T-helper 9 cell (primary cell): ENCODE measurements around the gene CDKN2AIPNL.
A peak's percentile ranks its signal among the peaks of the same experiment; 100 is the strongest.
"Not testable (repeated sequence)": the region's sequence is repeated elsewhere in the genome, so short reads cannot be mapped to it uniquely, and the experiment has no call there.

Experiments used
- DNase-seq: peaks from one replicate; pipeline ENCODE4 v3.0.0-alpha.2; 2020

Gene CDKN2AIPNL

DNA sequence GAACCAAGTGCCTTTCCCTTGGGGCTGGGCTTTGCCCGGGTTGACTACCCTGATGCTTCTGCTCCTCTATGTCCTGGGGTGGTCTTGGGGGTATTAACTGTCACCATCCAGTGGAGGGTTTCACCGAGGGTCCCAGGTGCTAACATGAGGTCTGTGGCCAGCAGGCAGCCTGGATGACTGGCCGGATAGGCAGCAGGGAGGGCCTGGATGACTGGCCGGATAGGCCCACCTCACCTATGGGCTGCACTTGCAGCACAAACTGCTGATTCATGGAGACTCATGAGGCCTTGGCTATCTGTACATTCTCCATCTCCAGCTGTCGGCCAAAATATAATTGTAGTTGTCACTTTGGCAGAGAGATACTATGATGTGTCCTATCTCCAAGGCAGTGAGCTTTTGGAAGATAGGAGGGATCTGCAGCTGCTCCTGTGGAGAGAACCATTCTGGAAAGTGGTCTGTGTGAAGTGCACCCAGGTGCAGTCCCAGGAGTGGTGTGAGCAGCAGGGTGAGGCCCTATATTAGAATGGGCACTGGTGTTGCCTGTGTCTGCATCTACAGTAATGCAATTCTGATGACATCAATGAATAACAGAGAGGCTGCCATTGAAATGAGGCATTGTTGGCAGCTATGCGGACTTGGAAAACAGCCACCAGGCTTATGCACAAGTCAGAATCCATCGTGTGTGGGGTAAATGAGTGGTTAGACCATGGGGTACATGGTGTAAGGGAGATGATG is 26.3 kb upstream of the CDKN2AIPNL start:
- DNase-seq, result no peak

DNA sequence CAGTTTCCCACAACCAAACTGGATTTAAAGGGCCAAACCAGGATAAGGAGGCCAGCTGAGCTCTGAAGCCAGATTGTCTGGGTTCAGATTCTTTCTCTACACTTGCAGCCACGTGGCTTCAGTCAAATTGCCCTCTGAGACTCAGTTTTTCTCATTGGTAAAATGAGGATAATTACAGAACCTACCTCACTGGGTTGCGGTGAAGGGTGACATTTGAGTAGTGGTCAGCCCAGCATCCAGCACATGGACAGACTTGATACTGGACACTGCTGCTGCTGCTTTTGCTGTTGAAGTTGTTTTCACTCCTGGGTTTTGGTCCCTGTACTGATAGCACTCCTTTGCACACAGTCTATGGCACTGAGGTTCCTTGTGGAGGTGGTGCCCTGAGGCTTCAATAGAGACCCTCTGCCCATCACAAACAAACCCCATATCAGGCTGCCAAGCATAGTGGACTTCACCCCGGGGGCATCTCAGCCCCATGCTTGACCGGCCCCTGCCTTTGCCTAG is 25.7 kb upstream of the CDKN2AIPNL start:
- no peak for DNase-seq

DNA sequence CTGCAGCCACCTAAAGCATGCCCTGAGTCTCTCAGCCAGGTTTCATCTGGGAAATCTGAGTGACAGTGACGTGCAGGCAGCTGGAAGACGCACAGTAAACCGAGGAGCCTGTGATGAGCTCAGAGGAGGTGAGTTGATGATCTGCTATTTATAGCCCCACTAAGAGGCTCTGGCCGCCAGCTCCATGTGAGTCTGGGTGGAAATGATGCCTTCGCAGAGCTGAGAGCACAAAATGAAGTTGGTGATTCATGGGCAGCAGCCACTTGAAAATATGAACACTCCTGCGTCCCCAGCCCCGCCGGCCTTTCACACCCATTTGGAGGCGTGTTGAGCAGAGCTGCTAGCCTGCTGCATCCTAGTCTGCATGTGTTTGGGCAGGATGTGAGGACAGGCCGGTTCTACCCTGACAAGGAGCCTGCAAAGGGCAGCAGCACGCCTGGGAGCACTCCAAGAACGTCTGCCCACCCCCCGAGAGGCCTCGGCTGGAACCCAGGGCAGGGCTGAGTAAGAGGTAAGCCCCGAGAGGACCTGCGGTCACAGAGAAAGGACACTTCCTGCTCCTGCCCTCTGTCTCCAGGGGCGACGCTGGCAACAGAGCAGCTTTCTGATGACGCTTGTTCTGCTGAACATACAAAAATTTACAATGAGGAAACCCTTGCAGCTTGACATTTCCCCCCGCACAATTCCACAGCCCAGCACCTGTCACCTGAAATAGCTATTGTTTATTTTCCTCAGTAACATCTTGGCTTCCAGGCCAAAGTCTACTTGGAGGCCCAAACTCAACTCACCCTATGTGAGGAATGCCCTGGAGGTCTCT is 25.1 kb upstream of the CDKN2AIPNL start:
- DNase-seq, result peak; percentile 25

DNA sequence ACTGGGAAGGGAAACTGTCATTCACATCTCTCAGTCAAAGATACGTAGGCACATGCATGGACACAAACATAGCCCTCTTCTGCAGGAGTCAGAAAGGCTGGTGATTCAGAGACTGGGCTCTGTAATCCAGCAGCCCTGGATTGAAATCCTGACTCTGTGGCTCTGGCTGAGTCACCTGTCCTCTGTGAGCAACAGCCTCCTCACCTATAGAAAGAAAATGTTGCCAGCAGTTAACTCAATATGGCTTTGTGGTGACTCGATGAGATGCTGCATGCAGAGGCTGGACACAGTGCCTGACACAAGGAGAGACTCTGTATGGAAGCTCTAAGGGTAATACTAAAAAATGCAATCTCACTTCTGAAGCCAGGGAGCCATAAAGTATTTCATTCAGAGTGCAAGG is 23.9 kb upstream of the CDKN2AIPNL start:
- no peak for DNase-seq

DNA sequence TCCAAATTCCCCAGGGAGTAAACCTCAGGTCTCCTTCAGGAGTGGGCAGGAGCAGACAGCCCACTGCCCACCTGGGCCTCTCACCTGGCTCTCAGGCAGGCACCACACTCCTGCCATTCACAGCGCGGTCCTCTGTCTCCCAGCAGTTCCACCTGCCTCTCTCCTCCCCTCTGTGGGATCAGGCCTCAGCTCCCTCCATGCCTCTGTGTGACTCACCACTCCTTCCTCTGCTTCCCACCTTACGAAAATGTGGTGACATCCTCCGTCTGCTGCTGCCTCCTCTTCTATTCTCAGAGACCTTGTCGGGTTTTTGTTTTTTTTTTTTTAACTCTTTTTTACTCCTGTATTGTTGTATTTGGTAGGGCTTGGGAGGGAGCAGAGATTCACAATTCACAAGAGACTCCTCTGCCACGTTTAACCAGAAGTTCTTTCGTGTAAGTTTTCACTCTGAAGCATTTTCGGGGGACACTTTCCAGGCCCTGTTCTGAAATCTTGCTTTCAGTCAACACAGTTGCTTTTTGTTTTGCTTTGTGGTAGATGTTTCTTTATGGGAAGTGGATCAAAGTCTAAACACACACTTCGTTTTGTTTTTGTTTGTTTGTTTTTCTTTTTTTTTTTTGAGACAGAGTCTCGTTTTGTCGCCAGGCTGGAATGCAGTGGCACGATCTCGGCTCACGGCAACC is 21.1 kb upstream of the CDKN2AIPNL start:
- DNase-seq, result no peak

DNA sequence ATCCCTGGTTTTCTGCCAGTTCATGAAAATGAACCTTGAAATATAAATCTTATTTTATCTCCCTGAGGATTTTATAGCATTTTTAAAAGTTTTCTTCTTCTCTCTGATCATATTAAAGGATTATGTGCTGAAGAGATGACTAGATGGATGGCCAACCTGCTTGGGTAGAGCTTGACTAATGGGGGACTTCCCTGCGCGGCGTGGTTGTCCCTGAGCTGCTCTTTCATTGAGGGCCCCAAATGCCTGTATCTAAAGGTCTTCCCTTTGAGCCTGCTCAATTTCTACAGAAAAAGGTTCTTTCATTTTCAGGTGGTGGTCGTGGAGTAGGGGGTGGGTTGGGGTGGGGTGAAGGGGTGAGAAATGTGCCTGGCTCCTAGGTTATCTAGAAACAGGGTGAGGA is 20.5 kb upstream of the CDKN2AIPNL start:
- no peak for DNase-seq

DNA sequence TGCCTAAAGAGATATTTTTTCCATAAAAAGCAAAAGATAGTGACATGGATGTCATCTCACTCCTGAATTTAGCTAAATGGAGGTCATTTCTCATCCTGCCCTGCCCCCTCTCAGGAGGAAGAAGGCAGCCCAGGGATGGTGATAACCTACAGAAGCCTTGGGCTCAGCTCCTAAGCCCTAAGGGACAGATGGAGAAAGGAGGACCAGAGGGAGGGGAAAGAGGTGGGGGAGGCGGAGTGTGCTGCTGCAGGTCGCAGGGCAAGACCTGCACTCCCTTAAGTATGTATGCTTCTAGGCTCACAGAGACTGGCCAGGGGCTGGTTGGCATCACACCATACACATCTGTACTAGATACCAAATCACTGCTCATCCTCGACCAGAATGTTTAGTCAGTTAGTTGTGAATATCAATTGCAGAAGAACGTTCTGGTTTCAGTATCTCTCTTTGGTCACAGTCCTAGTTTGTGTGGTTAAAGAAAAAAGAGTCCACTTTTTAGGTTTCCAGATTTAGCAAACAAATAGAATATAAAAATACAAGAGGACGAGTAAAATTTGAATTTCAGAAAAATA is 18.4 kb upstream of the CDKN2AIPNL start:
- DNase-seq, result no peak

DNA sequence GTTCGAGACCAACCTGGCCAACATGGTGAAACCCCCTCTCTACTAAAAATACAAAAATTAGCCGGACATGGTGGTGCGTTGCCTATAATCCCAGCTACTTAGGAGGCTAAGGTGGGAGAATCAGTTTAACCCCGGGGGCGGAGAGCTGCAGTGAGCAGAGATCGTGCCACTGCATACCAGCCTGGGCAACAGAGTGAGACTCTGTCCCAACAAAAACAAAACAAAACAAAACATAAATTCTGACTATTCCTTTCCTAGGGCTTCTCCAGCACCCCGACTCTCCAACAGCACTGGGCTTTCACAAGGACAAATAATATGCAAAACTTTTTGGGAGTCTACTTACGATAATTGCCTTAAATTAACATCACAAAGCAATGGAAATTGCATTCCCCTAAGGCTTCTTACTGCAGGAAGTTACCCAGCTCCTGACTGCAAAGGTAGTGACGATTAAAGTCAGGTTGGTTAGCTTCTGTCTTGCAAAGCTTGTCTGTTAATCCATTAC is 15.9 kb upstream of the CDKN2AIPNL start:
- no peak for DNase-seq

DNA sequence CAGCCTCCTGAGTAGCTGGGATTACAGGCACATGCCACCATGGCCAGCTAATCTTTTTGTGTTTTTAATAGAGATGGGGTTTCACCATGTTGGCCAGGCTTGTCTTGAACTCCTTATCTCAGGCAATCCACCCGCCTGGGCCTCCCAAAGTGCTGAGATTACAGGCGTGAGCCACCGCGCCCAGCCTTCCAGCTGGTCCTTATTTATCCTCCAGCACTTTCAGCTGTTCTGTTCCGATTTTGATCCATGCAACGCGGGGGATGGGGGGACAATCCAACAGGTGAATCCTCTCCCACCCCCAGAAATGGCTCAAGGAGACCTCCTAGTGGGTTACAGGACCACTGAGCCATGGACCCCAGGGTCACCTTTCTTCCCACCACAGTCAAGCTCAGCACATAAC is 14.7 kb upstream of the CDKN2AIPNL start:
- no peak for DNase-seq

DNA sequence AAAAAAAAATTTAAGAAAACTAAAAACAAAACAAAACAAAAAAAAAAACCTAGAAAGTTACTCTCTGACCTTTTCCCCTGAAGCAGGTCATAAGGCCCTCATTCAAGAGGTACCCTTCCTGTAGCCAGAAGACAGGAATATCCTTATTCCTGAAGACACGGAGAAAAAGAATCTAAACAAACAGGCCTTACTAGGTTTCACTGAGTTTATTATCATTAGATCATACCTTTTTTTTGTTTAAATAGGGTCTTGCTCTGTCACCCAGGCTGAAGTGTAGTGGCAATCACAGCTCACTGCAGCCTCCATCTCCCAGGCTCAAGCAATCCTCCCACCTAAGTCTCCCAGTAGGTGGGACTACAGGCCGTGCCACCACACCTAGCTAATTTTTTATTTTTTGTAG is 11.7 kb upstream of the CDKN2AIPNL start:
- DNase-seq, result no peak

DNA sequence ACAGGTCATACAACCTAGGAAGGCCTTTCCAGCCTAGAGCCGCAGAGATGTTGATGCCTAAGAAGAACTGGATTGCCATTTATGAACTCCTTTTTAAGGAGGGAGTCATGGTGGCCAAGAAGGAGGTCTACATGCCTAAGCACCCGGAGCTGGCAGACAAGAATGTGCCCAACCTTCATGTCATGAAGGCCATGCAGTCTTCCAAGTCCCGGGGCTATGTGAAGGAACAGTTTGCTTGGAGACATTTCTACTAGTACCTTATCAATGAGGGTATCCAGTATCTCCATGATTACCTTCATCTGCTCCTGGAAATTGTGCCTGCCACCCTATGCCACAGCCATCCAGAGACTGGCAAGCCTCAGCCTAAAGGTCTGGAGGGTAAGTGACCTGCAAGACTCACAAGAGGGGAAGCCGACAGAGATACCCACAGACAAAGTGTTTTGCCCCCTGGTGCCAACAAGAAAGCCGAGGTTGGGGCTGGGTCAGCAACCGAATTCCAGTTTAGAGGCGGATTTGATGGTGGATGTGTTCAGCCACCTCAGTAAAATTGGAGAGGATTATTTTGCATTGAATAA is 11.2 kb upstream of the CDKN2AIPNL start:
- no peak for DNase-seq

DNA sequence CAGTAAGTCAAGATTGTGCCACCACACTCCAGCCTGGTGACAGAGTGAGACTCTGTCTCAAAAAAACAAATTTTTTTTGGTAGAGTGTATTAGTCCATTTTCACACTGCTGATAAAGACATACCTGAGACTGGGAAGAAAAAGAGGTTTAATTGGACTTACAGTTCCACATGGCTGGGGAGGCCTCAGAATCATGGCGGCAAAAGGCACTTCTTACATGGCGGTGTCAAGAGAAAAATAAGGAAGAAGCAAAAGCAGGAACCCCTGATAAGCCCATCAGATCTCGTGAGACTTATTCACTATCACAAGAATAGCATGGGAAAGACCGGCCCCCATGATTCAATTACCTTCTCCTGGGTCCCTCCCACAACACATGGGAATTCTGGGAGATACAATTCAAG is 9.4 kb upstream of the CDKN2AIPNL start:
- DNase-seq, result not testable (repeated sequence)

DNA sequence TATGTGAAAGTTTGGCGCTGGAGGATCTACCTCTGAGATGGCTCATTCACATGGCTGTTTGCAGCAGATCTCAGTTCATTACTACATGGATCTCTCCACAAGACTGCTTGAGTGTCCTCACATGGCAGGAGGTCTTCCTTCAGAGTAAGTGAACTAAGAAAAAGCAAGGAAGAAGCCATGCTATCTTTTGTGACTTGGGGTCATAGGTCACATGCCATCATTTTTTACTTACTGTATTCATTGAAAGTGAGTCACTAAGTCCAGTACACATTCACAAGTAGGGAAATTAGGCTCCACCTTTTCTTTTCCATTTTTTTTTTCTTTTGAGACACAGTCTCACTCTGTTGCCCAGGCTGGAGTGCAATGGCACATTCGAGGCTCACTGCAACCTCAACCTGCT is 8.7 kb upstream of the CDKN2AIPNL start:
- DNase-seq, result no peak

DNA sequence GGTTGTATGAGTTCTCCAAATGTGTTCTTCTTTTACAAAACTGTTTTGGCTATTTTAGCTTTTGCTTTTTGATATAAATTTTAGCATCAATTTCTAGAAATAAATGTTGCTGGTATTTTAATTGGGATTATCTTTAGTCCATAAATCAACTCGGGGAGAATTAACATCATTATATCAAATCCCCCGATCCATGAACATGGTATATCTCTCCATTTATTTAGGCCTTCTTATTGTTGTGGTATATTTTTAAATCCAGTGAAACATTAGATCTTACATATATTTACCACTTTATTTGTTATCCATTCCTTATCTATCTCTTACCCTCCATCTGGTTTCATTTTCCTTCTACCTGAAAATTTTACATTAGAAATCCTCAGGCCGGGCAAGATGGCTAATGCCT is 7.3 kb upstream of the CDKN2AIPNL start:
- DNase-seq, result no peak

DNA sequence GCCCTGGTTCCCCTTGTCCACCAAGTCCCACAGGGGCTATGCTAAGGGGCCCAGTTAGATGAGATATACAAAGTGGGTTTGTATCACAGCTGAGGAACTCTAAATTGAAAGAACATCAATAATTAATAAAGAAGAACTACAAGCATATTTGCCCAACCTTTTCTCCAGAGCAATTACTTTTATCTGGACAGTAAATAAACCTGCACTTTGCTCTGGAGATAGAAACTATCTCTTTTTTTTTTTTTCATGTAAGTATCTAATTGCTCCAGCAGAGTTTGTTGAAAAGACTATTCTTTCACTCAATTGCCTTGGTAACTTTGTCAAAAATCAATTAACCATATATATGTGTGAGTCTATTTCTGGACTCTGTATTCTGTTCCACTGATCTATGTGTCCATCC is 6.0 kb upstream of the CDKN2AIPNL start:
- no peak for DNase-seq

DNA sequence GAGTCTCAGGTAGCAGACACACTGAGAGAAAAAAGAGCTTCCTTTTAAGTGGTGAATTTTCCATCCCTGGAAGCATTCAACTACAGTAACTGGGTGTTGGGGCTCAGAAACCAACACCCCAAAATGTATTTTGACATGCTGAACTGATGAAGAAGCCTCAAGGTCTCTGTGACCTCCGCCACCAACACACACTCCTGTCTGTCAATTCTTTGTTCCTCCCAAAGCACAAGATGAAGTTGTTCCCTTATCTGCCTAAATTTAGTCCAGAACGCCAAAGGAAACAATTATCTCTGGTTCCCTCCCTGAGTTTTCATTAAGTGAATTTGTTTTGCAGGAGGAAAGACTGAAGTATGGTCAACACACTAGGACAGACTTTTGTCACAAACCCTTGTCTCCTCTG is 1.4 kb upstream of the CDKN2AIPNL start:
- DNase-seq, result no peak

DNA sequence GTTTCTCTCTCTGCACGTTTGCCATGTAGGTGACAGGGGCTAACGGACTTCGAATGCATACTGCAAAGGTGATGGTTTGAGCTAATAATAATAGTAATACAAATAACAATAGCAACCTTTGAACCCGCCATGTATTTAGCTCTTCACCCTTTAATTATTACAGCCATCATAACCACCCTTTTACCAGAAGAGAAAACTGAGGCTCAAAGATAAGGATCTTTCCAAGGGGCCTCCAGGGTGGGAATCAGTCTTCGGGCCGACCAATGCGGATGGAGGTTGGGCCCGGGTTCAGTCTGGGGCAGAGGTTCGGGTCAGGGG is 494 bp downstream of the CDKN2AIPNL start:
- no peak for DNase-seq

DNA sequence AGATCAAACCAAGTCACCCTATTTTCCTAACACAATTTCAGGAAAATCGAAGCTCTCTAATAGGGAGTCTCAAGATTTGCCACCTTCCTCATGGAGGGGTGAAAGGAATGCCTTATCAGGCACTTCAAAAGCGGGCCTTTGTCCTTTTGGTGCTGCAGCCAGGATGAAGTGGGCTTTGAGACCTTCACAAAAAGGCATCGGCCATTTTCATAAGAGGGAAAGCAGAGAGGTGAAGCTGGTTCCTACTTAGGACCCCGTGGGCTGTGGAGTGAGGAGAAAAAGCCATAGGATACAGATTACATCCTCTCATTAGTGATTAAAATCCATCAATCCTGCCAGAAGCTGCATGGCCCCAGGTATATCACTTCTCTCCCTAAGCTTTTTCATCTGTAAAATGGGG is 859 bp downstream of the CDKN2AIPNL start:
- DNase-seq, result no peak

DNA sequence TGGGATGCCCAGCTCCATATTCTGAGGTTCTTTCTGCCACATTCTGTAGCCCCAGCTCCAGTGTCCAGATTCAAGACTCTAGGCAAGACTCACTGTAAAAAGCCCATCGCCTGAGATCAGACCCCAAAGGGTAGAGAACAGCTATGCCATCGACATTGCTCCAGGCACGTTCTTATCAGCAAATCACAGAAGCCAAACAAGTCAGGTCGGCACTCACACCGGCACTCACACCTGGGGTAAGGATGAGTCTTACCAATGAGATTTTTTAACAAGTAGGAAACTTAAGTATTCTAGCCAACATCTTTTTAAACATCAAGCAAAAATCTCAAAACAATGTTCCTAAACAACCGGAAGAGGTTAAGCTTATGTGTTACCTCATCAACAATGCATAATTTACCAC is 2.4 kb downstream of the CDKN2AIPNL start:
- no peak for DNase-seq

DNA sequence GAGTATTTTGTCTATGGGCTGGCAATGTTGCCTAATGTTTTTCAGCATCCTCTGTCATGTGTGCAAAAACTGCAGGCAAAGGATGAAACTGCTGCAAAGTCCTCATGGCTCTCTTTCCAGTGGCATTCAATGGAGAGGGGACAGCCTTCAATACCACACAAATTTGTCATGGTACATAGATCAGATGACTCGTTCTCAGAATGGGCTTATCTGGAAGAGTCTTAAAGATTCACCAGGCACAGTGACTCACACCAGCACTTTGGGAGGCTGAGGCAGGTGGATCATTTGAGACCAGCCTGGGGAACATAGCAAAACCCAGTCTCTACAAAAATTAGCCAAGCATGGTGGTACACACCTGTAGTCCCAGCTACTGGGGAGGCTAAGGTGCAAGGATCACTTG is 5.3 kb downstream of the CDKN2AIPNL start:
- no peak for DNase-seq

DNA sequence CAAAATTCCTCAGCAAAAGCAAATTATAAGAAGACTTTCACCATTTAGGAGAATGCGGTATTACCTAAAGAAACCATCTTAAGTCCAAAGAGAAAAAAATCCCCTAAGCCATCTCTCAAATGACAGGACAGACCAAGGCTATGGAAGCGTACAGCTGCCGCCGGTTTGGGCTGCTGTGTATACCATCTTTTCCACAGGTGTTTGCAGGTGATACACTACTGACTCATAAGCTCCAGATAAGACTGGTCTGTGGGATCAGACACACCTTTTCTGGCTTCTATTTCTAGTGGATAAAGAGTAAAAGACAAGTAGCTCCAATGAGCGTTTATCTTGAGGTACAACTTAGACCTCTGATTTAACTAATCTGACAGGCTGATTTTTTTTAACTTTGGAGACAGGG is 7.7 kb downstream of the CDKN2AIPNL start:
- DNase-seq, result no peak

DNA sequence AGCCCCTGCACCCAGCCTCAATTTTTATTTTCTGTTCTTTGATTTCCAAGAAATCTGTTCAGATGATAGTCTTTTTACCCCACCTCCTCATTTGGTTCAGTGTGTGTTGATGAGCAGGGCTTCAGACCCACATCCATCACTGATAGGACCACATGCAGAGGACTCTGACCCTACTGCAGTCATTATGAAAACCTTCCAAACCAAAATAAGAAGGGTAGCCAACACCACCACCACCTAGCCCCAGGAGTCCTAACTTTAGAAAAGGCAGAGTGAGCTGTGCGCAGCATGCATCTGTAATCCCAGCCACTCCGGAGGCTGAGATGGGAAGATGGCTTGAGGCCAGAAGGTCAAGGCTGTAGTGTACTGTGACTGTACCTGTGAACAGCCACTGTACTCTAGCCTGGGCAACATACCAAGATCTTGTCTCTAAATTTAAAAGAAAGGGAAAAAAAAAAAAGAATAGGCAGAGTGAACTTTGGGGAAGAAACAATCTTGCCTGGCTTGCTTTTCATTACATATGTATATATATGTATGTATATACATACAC is 13.0 kb downstream of the CDKN2AIPNL start:
- DNase-seq, result no peak

DNA sequence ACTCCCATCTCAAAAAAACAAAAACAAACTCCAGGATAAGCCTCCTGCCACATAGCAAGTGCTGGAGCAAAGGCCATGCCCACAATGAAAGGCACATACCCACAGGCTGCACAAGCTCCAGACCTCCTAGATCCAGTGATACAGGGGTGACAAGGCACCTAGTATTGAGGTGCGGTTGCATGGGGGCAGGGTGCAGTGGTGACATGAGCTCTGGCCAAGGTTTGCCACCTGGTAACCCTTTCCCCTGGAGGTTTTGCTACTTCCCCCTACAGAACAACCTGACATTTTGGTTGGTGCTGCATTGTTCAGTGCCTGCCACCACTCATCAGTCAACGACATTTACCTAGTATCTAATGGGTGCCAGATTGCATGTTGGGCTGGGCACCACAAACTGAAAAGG is 14.5 kb downstream of the CDKN2AIPNL start:
- DNase-seq, result no peak
